GM18498 (cell line): ENCODE data around the gene PHYKPL.

Experiments used
- ATAC-seq: cut with Tn5 transposase; IDR thresholded peaks from one replicate; pipeline ENCODE4 v1.9.1; 2021; ENCODE audit warnings: mild to moderate bottlenecking, moderate library complexity; ENCODE audit not compliant: unreplicated experiment

Gene PHYKPL

DNA sequence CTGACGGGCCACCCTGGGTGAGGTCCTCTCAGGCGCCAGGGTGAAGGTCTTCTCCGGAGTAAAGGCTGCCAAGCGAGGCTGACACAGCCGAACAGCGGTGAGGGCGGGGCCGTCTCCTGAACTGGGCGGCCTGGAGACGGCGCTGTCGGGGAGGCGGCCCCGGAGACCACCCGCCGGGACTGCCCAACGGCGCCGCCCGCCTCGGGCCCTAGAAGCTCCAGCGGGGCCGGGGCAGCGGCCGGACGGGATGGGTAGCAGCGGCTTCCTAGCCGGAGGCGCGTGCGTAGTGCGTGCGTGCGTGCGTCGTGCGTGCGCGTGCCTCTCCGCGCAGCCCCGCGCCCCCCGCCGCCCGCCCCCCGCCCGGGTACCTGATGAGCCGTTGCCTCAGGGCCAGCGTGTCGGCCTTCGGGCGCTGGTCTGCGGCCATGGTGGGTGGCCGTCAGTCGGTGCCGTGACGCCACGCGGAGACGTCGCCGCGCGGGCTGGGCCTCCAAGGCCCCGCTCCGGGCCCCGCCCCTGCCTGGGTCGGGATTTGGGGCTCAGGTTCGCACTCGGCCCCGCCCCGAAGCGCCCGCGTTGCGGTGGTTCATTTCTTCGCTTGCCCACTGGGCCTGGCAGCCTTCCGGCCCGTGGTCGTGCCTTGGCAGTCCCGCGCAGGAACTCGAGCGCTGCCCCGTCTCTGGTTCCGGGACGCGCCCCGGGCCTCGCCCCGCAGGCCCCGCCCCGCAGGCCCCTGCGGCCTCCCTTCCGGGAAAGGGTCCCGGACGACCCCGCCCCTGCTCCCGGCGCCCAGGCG, at the start of gene PHYKPL:
Gene PHYKPL, minus strand, starts transcription at position 679 of the 796 bp plus-strand sequence. Its CDS starts 252 bp downstream, at position 427.
- ATAC-seq = peak; percentile 66

DNA sequence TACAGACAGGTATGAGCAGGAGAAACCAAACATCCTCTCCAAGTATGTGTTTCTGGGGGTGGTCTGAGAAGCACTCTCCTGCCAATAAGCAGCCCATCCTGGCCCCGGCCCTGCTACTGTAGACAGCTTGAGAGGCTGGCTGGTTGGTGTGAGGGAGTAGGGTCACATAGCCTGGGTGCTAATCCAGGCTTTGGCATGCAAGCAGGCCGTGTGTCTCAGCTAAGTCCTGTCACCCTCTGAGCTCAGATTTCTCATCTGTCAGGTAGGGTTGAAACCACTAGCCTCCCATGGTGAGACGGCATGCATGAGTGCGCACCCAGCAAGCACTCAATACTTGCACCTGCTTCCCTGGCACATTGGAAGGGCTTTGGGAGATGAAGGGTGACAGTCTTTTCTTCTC, 49.8 kb upstream of the PHYKPL start:
- no peak for ATAC-seq

DNA sequence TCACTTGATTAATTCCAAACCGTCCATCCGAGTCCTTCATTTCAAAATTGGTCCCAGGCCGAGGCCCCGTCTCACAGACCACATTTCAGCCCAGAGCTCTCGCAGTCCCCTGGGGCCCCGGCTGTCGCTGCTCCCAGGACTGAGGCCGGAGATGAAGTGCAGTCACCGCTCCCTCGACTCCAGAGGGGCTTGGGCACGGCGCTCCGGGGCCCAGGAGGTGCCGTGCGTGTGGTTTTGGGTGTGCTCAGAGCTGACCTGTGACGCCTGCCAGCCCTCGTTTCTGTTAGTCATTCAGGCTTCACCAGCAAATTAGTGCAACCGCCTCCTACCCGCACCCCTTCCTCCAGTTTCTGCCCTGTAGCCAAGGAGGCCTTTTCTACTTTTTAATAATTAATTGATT, 48.7 kb upstream of the PHYKPL start:
- no peak for ATAC-seq

DNA sequence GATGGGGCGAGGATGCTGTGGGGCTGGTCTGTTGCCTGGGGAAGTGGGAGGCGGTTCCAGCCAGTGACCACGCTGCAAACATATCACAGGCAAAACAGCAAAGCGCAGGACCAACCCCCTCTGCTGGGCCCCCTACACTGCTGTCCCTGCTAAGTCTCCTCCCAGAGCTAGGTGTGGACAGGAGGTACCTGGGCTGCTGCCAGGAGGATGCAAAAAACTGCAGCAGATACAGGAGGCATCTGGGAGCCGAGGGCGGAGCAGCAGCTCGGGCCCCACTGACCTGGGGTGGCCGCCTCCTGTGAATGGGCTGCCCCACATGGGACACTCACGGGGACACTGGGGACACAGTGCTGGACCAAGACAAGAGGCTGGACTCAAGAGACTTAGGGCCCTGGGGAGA, 48.0 kb upstream of the PHYKPL start:
- ATAC-seq = no peak

DNA sequence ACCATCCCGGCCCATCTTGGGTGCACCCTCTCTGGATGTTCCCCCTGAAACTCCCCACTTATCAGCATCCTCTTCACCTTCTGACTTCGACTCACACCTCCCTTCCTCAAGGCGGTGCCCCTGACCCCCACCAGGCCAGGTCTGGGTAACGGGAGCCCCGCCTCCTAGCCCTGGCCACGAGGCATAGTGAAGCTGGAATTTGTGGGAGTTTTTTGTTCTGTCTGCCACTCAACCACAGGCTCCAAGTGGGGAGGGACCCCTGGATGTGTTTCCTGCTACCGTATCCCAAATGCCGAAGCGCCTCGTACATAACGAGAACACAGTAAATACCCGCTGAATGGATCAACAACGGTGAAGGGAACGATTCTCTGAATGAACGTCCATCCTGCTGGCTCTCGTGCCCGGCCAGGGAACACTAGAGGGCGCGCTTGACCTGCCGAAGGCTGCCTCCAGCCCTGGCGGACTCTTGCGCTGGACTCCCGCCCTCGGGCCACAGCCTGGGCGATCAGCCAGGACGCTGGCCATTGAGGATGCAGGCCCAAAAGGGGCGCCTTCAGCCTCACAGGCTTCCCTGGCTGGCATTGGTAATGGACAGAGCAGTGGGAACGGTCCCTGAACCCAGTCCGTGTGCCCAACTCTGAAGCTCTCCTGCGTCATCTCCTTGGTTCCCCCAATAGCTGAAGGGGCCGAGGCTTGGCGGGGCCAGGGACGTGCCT, 47.3 kb upstream of the PHYKPL start:
- ATAC-seq = no peak

DNA sequence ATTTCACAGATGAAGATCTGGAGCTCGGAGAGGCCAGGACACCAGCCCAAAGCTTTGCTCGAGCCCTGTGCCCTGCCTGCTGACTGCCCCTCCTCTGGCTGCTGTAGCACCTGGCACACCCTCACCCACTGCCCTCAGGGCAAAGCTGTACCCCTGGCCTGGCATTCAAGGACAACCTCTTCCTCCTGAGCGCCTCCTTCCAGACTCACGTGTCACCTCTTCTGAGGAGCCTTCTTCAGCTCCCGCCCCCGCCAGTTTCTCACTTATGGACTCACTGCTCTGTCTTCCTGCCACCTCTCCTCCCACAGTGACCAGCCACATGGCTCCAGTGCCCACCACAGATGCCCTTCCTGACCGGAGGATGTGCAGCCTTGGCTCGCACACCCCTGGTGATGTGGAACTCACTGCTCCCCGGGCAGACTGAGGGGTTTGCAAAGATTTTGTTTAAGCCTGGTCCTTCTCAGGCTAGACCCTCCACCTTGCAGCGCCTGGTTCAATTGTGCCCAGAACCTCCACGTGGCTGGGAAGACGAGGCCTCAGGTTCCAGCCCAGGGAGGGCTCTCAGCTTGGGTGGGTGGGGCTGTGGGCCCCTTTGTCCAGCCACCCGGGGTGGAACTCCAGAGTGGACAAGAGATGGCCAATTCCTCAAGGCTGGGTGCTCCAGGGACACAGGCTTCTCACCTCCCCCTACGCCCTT, 46.6 kb upstream of the PHYKPL start:
- no peak for ATAC-seq

DNA sequence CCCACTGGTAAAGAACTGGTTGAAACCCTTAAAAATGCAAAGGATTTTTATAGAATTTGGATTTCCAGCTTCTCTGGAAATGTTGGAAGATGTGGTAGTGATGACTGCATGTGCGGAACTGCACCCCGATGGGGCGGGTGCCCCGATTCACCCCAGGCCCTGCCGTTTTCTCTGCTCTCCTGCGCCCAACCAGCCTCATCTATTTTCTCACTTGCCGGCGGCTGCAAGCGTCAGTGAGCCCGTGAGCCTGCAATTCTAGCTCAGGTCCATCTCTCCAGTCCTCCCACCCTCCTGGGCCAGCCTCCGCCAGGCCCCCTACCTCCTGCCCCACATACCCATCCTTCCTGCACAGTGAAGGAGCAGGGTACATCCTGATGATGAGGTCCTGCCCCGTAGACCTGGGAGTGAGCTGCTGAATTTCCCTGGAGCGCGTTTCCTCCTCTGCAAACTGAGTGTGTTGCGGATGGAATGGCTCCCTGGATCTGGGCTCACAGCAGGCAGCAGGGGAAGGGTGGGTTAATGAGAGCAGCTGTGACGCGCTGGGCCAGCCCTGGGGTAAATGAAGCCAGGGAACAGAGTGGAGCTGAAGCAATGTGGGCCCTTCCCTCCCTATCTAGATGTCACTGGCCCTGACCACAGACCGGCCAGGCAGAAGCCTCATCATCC, 45.9 kb upstream of the PHYKPL start:
- ATAC-seq = no peak

DNA sequence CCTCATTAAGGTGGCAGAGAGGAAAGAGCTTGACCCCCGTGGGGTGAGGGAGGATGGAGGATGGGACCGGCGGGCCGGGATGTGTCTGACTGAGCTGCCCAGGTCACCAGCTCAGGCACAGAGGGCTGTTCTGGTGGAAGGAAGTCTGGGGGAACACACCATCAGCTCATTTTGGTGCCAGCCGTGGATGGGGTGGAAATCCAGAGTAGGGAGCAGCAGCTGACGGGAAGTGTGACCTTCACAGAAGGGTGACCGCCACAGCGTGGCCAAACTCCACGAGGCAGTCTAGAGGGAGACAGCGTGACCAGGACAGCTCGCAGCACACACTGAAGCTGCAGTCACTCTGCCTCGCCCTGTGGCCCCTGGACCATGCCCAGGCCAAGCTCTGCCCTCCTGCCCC, 45.3 kb upstream of the PHYKPL start:
- no peak for ATAC-seq

DNA sequence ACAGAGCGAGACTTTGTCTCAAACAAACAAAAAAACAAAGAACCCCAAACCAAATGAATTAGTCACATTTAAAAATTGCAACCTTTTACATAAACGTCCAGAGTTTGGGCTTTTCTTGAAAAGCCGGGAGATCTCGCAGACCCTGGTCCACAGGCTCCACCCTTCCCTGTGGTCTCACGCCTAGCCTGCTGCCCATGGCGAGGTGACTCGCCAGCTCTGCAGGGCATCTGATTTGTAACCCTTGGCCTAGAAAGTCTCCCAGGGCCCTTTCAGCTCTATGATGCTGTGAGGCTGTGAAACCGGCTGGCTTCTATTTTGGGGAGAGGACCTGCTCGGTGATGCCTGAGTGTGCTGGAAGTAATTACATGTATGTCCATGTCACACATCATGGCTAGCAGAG, 44.7 kb upstream of the PHYKPL start:
- no peak for ATAC-seq

DNA sequence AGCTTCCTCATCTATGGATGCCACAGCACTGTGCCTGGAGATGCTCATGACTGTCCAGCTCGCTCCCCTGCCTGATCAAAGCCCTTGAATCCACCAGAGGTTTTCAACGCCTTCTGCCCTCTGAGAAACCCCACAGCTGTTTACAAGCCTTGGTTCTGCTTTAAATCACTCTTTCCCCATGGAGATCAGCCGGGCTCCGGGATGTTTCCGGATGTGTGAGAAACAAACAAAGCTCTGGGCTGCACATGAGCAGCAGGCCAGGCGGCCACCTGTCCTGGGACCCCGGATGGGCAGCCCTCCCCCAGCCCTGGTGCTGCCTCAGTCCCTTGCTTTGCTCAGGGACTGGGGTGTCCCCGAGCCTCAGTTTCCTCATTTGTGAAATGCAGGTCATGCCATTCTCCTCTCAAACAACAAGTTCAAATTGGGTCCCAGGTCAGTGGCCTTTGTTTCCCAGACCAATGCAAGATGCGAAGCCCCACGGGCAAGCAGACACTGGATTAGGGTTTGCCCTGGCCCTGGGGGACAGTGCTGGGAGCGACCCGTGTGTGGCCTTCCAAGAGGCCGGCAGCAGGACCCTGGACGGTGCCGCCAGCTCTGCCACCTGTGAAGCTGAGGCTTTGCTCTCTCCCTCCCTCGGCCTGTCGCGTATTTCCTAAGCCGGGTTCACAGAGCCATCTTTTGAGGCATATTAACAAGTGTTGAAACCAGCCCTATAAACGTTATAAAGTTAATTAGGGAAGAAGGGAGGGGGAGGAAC, 42.4 kb upstream of the PHYKPL start:
- ATAC-seq = no peak

DNA sequence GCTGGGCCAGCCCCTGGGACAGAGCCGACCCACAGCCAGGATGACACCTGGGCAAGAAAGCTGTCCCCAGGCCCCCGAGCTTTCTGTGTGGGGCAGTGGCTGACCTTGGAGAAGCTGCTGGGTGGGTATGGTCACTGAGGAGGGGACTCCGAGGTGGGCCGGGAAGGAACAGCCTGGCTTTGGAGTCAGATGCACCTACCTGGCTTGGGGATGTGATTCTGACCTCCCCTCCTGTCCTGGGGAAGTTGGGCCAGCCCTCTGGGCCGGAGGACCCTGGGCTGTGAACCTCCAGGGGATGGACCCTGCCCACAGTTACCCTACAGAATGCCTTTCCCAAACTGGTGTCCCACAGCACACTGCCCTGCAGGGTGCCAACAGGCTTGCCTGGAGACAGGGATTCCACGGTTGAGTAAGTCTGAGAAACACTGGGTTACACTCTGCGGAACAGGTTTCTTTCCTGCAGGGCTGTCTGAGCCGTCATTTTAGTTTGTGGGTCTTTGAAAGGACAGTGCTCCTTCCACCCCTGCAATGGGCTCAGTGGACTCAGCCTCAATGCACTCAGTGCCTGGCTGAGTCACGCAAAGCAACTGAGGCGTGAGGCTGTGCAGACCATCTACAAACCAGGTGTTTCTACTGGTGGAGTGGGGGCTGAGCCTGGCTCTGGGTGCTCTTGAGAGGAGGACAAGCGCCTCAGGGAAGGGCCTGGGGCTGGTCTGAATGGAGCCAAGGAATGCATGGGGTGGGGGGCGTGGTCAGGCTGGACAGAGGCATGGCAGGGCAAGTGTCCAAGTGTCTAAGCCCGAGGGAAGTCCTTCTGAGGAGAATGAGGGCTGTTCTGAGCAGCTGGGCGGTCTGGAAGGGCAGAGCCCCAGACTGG, 41.3 kb upstream of the PHYKPL start:
- ATAC-seq = no peak

DNA sequence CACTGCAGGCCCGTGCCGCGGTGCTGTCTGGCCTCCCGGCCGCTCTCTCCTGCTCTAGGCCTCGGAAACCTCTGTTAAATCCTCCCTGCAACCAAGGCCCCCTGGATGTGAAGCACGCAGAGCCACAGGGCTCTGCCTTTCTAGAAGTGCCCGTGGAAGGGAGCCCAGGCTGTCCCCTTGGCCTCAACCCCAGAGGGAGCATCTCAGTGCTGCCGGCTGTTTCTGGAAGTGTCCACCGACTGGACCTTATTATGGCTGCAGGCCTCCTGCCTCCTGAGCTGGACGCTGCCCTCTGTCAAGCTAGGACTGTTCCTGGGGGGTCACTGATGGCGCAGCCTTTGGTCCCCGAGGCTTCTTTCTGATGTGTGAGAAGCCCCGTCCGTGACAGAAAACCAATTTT, 40.4 kb upstream of the PHYKPL start:
- ATAC-seq = no peak

DNA sequence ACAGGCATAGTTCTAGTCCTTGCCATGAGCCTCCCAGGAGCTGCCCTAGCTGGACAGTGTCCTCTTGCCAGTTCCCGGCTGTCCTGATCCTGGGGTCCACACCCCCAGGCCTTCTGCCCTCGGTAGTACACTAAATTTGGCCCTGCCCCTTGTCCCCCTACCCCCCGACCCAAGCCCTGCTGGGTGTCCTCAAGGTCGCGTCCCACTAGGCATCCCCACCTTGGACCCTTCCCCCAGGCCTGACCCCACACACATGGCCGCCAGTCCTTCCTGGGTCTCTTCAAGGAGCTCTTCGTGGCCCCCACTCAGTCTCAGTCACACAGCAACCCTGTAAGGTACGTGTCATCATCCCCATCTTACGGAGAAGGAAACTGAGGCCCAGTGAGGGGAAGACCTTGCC, 40.0 kb upstream of the PHYKPL start:
- no peak for ATAC-seq

DNA sequence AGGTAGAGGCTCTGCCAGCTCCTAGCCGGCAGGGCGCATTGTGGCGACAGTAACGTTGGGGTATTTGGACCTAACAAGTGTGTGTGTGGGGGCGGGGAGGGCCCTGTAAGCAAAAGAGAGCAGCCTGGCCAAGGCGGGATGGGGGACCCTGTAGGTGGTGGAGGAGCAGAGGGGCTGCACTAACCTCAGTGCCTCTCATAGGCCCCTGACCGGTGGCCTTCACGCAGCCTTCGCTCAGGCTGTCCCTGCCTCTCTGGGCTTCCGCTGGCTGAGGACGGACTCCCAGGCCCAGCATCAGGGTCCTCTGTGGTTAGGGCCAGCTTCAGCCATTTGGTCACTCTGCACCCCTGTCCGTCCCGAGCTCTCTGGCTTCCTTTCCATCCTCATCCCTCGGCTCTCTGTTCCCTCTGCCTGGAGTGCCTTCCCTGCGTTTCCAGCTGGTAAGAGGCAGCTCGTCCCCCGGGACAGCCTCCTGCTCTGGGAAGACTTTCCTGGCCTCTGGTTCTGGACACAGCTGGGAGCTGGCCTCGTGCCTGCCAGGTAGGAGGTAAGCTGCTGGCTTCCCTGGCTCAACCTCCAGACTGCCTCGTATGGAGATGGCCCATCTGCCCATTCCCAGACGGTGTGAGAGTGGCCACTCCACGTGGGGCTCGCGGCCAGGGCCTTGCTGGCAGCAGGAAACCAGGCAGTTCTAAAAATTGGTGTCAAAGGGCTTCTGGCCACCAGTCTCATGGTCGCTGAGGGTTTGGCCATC, 39.3 kb upstream of the PHYKPL start:
- ATAC-seq = no peak

DNA sequence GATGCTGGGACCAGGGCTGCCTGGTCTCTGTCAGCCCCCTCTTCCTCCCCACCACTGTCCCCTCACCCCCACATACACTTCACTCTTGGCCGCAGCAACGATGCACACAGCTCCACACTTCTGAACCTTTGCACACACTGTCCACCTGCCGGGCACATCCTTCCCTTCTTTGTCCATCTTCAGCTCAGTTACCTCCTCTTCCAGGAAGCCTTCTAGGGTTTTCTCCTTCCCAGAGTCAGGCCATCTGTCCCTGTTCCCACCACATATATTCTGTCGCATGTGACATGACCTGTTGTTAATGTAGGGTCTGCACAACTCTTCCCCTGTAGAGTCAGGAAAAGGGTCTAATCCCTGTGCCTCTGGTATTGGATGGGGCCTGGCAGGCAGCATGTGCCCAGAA, 38.6 kb upstream of the PHYKPL start:
- no peak for ATAC-seq

DNA sequence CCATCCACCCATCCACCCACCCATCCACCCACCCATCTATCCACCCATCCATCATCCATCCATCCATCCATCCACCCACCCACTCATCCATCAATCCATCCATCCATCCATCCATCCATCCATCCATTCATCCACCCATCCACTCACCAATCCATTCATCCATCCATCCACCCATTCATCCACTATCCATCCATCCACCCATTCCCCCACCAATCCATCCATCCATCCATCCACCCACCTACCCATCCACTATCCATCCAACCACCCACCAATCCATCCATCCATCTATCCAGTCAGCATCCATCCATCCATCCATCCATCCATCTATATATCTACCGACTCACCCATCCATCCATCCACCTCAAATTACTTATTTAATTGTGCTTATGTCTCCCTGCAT, 36.9 kb upstream of the PHYKPL start:
- ATAC-seq = no peak

DNA sequence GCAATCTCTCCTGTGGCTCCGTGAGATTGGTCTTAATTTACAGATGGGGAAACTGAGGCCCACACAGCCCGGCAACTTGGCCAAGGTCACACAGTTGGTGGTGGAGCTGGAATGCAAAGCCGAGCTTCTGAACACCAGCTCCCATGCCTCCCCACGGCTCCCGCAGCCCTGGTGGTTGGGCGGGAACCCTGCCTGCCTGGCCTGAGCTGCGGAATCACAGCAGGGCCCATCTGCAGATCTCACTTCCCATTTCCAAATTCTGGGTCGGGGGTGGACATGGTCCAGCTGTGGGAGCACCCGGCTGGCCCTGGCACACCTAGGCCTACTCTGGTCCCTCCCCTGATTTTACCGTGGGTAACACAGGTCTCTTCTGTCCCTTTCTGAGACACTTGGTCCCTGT, 35.3 kb upstream of the PHYKPL start:
- ATAC-seq = no peak

DNA sequence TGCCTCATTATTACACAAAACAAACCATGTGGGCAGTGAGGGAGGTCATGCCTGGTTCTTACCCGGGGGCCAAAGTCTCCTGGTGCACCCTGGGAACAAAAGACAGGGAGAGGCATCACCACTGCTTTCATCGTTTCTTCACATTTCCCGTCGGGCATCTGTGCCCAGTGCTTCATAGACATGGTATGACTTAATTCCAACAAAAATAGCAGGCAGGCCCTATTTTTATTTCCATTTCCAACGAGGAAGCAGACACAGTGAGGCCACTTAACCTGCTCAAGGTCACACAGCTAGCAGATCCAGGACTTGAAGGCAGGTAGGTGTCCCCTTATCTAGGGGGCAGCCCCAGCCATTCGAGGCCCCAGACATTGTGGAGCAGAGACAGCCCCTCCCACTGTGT, 34.6 kb upstream of the PHYKPL start:
- no peak for ATAC-seq

DNA sequence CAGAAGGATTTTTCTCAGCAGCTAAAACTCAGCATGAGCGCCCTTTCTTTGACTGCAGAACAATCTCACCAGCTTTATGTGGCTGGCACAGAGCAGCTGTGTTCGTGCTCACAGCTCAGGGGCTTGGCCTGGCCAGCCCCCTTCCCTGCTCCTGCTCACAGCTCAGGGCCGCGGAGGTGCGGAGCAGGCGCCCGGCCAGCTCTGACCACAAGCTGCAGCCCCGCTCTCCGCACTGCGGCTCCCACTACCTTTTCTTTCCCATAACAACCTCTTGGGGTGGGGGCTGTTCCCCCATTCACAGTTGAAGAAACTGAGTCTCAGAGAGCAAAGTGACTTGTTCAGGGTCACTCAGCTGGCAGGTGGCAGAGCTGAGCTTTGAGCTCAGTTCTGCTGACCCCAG, 34.0 kb upstream of the PHYKPL start:
- ATAC-seq = no peak
